ENCODE measurements around the gene G3BP2.

DNA sequence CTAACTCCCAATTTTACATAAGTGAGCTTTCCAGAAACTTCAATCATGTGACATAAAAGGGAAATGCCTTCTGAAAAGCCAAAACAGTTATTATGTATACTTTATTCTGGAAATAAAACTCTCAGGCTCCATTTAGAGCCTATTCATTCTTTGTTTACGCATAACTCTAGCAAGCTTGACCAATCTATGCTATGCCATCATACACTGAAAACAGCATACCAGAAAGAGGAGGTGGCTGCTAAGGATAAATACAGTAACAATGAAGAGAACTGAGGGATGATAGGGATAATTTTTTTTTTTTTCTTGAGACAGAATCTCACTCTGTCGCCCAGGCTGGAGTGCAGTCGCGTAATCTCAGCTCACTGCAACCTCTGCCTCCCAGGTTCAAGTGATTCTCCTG lies 67.3 kb downstream of the G3BP2 start:
- TF ChIP-seq, protein P1, sequence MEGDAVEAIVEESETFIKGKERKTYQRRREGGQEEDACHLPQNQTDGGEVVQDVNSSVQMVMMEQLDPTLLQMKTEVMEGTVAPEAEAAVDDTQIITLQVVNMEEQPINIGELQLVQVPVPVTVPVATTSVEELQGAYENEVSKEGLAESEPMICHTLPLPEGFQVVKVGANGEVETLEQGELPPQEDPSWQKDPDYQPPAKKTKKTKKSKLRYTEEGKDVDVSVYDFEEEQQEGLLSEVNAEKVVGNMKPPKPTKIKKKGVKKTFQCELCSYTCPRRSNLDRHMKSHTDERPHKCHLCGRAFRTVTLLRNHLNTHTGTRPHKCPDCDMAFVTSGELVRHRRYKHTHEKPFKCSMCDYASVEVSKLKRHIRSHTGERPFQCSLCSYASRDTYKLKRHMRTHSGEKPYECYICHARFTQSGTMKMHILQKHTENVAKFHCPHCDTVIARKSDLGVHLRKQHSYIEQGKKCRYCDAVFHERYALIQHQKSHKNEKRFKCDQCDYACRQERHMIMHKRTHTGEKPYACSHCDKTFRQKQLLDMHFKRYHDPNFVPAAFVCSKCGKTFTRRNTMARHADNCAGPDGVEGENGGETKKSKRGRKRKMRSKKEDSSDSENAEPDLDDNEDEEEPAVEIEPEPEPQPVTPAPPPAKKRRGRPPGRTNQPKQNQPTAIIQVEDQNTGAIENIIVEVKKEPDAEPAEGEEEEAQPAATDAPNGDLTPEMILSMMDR (IDR thresholded peaks at IDR 0.05; ENCODE audit: poor library complexity), result no peak
- no peak for TF ChIP-seq EZH2 (IDR thresholded peaks at IDR 0.05; ENCODE audit: borderline replicate concordance)
